H54 (cell line): ENCODE measurements around the gene NRTN.
"Not testable (repeated sequence)": the region's sequence is repeated elsewhere in the genome, so short reads cannot be mapped to it uniquely, and the experiment has no call there.

Experiments
- DNase-seq: peaks from one replicate; pipeline ENCODE4 v3.0.0; 2011; ENCODE audit warnings: low spot score, mixed read lengths; ENCODE audit not compliant: insufficient read length
- FAIRE-seq: peaks from 3 replicates; lab custom pipeline; 2011; peaks lifted over from hg19 to GRCh38; lab: Jason Lieb, UNC
- POLR2A ChIP-seq: IDR thresholded peaks from 2 replicates; pipeline ENCODE4 v1.6.1; 2011; ENCODE audit warnings: low read depth, mild to moderate bottlenecking, low read length

The NRTN gene

GRCh38 chr19:5844456-5845433 is 39.9 kb downstream of the NRTN start:
- FAIRE-seq = no peak
- no peak for TF ChIP-seq POLR2A
- no peak for DNase-seq

GRCh38 chr19:5847846-5848245 is 43.0 kb downstream of the NRTN start:
- DNase-seq, FAIRE-seq: not testable (repeated sequence)

- not testable (repeated sequence) for FAIRE-seq, DNase-seq
These were observed 43.8 kb downstream of the NRTN start for GRCh38 chr19:5848621-5849020.

- TF ChIP-seq POLR2A = no peak
- no peak for FAIRE-seq
- DNase-seq = no peak
These were observed 45.3 kb downstream of the NRTN start for GRCh38 chr19:5850189-5850588.

GRCh38 chr19:5850743-5851293 is 46.0 kb downstream of the NRTN start:
- no peak for FAIRE-seq
- no peak for TF ChIP-seq POLR2A
- DNase-seq = no peak

- no peak for TF ChIP-seq POLR2A
- DNase-seq (no peak), FAIRE-seq (no peak)
These were observed 46.4 kb downstream of the NRTN start, which contains the start of gene FUT3 for GRCh38 chr19:5851302-5851701. Gene FUT3, minus strand, starts transcription at chr19:5851449.

- FAIRE-seq, DNase-seq: not testable (repeated sequence)
These were observed 49.3 kb downstream of the NRTN start for GRCh38 chr19:5854121-5854520.

- not testable (repeated sequence) for FAIRE-seq, DNase-seq
These were observed 50.3 kb downstream of the NRTN start for GRCh38 chr19:5855151-5855550.

- DNase-seq (no peak), FAIRE-seq (no peak)
- TF ChIP-seq POLR2A = no peak
These were observed 52.6 kb downstream of the NRTN start for GRCh38 chr19:5857203-5858081.

- no peak for FAIRE-seq
- no peak for DNase-seq
- TF ChIP-seq POLR2A = no peak
These were observed 58.3 kb downstream of the NRTN start for GRCh38 chr19:5863030-5863665.

GRCh38 chr19:5864013-5864720 is 59.3 kb downstream of the NRTN start:
- no peak for TF ChIP-seq POLR2A
- no peak for FAIRE-seq
- no peak for DNase-seq

GRCh38 chr19:5864725-5865486 is 60.0 kb downstream of the NRTN start:
- DNase-seq (no peak), FAIRE-seq (no peak)
- no peak for TF ChIP-seq POLR2A
